Activated naive CD4-positive, alpha-beta T cell treated with anti-CD3 and anti-CD28 coated beads for 36 hours (primary cell): ENCODE measurements around the gene SPSB4. TPM values are rescaled to one million over a fixed set of nuclear protein-coding genes. Genes with fewer than 3 reads are reported as not detected.

ENCODE experiments used
- CTCF ChIA-PET: fragments of 350-600 bp; sonication (Branson Sonifier 250); formaldehyde crosslinking; loops from one replicate; lab custom pipeline; 2021; ENCODE audit warnings: antibody characterized with exemption; lab: Charles Lee
- DNase-seq: peaks from one replicate; pipeline ENCODE4 v3.0.0-alpha.2; 2020
- H3K27ac Mint-ChIP-seq: one replicate; pipeline ENCODE4 v1.8.0; 2021; ENCODE audit warnings: mild to moderate bottlenecking, mixed read lengths
- H3K27me3 Mint-ChIP-seq: one replicate; pipeline ENCODE4 v1.8.0; 2021; ENCODE audit warnings: low read depth, mixed read lengths
- H3K36me3 Mint-ChIP-seq: one replicate; pipeline ENCODE4 v1.8.0; 2021; ENCODE audit warnings: low read depth, mixed read lengths
- H3K4me1 Mint-ChIP-seq: one replicate; pipeline ENCODE4 v1.8.0; 2021; ENCODE audit warnings: low read depth, mixed read lengths
- H3K4me3 Mint-ChIP-seq: one replicate; pipeline ENCODE4 v1.8.0; 2021; ENCODE audit warnings: mild to moderate bottlenecking, moderate library complexity, mixed read lengths
- H3K9me3 Mint-ChIP-seq: one replicate; pipeline ENCODE4 v1.8.0; 2021; ENCODE audit warnings: mixed read lengths
- intact Hi-C: fragments of 100-400 bp; cut with micrococcal nuclease; formaldehyde crosslinking; loops from one replicate; pipeline ENCODE4 v1.15.1; 2023
- total RNA-seq, 2 experiments: library from RNA; stranded (reverse); gene quantifications; one replicate each; pipeline ENCODE4 v1.2.3, GENCODE V29; 2021

SPSB4 gene
- total RNA-seq, 2 experiments from 2014 or later, result not detected

GRCh38 chr3:141081141-141081795 lies 30.1 kb downstream of the SPSB4 start:
- CTCF ChIA-PET, result no interaction called here
- peaks cover 13% of the 10 kb centered on the region for H3K4me1 Mint-ChIP-seq
- no peaks in the 10 kb centered on the region for H3K36me3 Mint-ChIP-seq
- H3K27ac Mint-ChIP-seq, result no peak overlapping the region
- no peak for DNase-seq
- H3K27me3 Mint-ChIP-seq, result no peaks in the 10 kb centered on the region
- intact Hi-C loops, result no loop called here
- no peak overlapping the region for H3K4me3 Mint-ChIP-seq
- no peaks in the 10 kb centered on the region for H3K9me3 Mint-ChIP-seq

DNA sequence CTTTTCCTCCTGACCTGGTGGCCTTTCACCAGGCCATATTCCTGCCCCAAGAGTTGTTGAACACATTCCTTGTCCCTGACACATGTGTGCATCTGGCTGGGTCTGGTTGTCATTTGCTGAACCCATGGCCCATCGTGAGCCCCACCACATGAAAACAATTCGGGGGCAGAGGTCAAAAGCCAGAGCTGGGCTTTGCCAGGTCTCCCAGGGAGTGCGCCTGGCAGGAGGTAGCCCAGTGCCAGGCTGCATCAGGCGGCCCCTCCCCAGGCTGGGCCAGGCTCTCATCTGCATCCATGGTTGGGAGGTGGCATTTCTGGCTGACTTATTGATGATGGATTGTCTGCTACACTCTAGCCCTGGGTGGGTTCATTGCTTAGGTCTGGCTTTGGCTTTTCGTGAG lies 30.9 kb downstream of the SPSB4 start:
- no peaks in the 10 kb centered on the region for H3K27me3 Mint-ChIP-seq
- H3K4me3 Mint-ChIP-seq, result no peak overlapping the region
- no peaks in the 10 kb centered on the region for H3K9me3 Mint-ChIP-seq
- no peak overlapping the region for H3K27ac Mint-ChIP-seq
- peaks cover 5% of the 10 kb centered on the region for H3K4me1 Mint-ChIP-seq
- H3K36me3 Mint-ChIP-seq, result no peaks in the 10 kb centered on the region
- no peak for DNase-seq
- intact Hi-C loops, result no loop called here
- CTCF ChIA-PET, result no interaction called here

DNA sequence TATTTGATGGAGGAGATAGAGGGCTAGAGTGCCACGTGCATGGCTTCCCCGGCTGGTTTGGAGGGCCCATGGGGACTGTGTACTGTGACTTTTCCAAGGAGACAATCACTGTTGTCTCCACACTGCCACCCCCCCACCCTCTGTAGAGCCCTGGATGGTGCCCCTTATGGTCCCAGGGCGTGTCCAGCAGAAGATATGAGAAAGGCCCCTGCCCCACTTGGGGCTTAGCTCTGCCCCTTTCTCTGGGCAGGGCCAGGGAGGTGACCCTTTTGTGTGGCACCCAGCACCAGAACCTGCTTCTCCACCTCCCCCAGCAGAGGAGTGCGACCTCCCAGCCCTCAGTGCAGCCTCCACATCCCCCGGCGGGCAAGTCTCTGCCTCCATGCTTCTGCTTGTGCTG lies 32.1 kb downstream of the SPSB4 start:
- no peak overlapping the region for H3K4me3 Mint-ChIP-seq
- H3K9me3 Mint-ChIP-seq, result no peaks in the 10 kb centered on the region
- CTCF ChIA-PET, result no interaction called here
- intact Hi-C loops, result no loop called here
- H3K27ac Mint-ChIP-seq, result no peak overlapping the region
- H3K36me3 Mint-ChIP-seq, result no peaks in the 10 kb centered on the region
- no peak for DNase-seq
- H3K27me3 Mint-ChIP-seq, result no peaks in the 10 kb centered on the region
- no peaks in the 10 kb centered on the region for H3K4me1 Mint-ChIP-seq

DNA sequence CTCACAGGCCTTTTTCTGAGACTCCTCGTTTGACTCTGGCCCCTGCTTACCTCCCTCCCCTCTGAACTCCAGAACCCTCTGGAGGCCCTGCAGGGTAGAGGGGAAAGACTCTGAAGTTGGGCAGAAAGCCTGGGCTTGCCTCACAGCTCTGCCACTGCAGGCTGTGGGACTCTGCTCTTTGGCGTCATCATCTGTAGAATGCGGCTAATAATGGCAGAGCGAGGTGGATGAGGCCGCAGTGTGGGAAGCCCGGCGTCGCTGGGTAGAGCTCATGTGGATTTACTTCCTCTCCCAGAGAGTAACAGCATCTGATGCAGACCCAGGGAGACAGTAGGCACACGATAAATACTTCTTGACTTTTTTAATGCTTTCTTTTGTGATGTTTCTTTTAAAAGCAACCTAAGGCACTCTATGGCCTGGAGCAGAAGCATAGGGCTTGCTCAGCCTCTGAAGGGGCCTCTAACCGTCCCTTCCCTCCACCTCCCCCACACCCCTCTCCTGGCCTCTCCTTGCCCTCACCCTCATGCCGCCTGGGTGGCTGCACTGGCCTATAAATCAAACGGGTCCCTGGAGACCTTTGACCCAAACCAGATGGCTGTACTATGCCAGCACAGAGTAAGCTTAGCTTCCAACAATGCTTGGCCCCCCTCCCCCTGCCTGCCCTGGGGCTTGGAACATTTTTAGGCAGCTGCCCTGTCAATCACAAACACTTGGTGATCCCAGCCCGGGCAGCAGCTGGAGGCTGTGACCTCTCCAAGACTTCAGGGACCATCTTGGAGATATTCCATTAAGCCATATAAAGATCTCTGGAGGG lies 32.9 kb downstream of the SPSB4 start:
- no peaks in the 10 kb centered on the region for H3K4me1 Mint-ChIP-seq
- H3K27ac Mint-ChIP-seq, result no peak overlapping the region
- H3K27me3 Mint-ChIP-seq, result no peaks in the 10 kb centered on the region
- intact Hi-C loops, result no loop called here
- CTCF ChIA-PET, result no interaction called here
- no peaks in the 10 kb centered on the region for H3K9me3 Mint-ChIP-seq
- DNase-seq, result no peak
- no peaks in the 10 kb centered on the region for H3K36me3 Mint-ChIP-seq
- H3K4me3 Mint-ChIP-seq, result no peak overlapping the region

DNA sequence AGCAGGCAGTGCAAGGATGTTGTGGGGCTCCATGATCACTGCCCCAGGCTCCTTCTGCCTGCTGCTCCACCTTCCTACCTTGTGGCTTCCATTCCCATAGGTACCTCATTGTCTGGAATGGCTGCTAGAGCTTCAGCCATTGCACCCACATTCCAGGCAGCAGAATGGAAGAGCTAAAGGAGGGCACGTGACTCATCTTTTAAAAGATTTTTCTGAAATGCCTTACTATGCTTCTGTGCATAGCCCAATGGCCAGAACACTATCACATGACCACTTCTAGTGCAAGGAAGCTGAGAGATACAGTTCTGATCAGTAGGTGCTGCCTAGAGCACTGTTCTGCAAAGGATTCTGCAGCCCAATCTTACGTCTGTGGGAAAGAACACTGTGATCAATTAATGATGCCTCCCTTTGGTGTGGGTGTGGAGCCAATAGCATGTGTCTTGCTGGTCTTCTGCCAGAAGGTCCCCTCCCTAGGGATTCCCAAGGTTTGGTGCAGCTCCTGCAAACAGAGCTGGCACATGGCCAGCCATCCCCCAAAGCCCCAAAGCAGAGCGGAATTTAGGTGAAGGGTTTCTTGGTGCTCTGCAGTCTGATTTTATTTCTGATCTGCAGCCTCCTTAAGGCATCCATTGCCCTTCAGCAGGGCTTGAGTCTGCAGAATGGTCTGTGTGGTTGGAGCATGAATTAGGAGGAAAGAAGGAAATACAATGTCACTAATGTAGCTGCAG lies 34.4 kb downstream of the SPSB4 start:
- no peak overlapping the region for H3K4me3 Mint-ChIP-seq
- intact Hi-C loops, result no loop called here
- H3K36me3 Mint-ChIP-seq, result no peaks in the 10 kb centered on the region
- H3K27me3 Mint-ChIP-seq, result no peaks in the 10 kb centered on the region
- no peak for DNase-seq
- CTCF ChIA-PET, result interaction anchor here (1.4 kb wide), 1 partner anchor 8 kb away, joined by 3 read pairs; no protein-coding TSS in a partner anchor
- H3K4me1 Mint-ChIP-seq, result no peaks in the 10 kb centered on the region
- H3K9me3 Mint-ChIP-seq, result no peaks in the 10 kb centered on the region
- H3K27ac Mint-ChIP-seq, result no peak overlapping the region

DNA sequence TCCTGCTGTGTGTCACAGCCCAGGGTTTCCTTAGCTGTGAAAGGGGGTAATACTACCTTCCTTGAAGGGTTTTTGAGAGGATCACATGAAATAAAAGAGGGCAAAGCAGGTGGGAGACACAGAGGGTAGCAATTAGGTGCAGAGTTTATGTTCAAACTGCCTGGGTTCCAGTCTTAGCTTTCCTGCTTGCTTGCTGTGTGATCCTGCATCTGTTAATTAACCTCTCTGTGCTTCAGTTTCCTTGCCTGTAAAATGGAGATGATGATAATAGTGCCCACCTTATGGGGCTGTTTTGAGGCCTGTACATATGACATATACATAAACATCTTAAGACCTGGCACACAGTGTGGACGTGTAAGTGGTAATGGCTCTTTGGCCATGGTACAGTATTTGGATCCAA lies 35.0 kb downstream of the SPSB4 start:
- intact Hi-C loops, result no loop called here
- Mint-ChIP-seq H3K4me1 (no peaks in the 10 kb centered on the region), H3K27ac (no peak overlapping the region), H3K27me3 (no peaks in the 10 kb centered on the region), H3K4me3 (no peak overlapping the region), H3K9me3 (no peaks in the 10 kb centered on the region), H3K36me3 (no peaks in the 10 kb centered on the region)
- no peak for DNase-seq
- CTCF ChIA-PET, result interaction anchor here (0.9 to 1.4 kb wide), 2 partner anchors 9 to 17 kb away, joined by 3 read pairs; no protein-coding TSS in a partner anchor

GRCh38 chr3:141087076-141087777 lies 36.1 kb downstream of the SPSB4 start:
- no peak overlapping the region for H3K4me3 Mint-ChIP-seq
- CTCF ChIA-PET, result interaction anchor here (0.9 to 1.4 kb wide), 3 partner anchors 10 to 111 kb away, joined by 3 read pairs; no protein-coding TSS in a partner anchor
- H3K9me3 Mint-ChIP-seq, result no peaks in the 10 kb centered on the region
- H3K36me3 Mint-ChIP-seq, result no peaks in the 10 kb centered on the region
- no peaks in the 10 kb centered on the region for H3K4me1 Mint-ChIP-seq
- no peak for DNase-seq
- no peaks in the 10 kb centered on the region for H3K27me3 Mint-ChIP-seq
- intact Hi-C loops, result no loop called here
- no peak overlapping the region for H3K27ac Mint-ChIP-seq

DNA sequence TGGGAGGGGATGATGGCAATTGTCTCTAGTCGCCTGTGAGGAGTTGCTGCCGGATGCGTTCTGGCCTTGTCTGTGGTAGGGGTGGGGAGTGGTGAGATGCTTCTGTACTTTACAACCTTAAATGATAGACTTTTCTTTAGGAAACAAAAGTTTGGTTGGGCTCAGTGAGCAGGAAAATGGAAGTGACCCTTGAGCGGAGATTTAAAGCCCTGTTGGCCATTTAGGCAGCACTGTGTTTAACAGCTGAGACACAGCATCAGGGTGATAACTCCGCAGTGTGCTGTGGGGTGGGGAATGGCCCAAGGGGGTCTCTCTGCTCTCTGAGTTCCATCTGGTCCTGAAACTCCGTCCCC lies 36.6 kb downstream of the SPSB4 start:
- intact Hi-C loops, result no loop called here
- H3K4me1 Mint-ChIP-seq, result no peaks in the 10 kb centered on the region
- CTCF ChIA-PET, result no interaction called here
- no peak overlapping the region for H3K4me3 Mint-ChIP-seq
- no peaks in the 10 kb centered on the region for H3K36me3 Mint-ChIP-seq
- no peaks in the 10 kb centered on the region for H3K27me3 Mint-ChIP-seq
- no peak overlapping the region for H3K27ac Mint-ChIP-seq
- H3K9me3 Mint-ChIP-seq, result no peaks in the 10 kb centered on the region
- no peak for DNase-seq

- intact Hi-C loops, result no loop called here
- no peaks in the 10 kb centered on the region for H3K9me3 Mint-ChIP-seq
- no peak overlapping the region for H3K27ac Mint-ChIP-seq
- no peaks in the 10 kb centered on the region for H3K27me3 Mint-ChIP-seq
- no peak for DNase-seq
- H3K4me3 Mint-ChIP-seq, result no peak overlapping the region
- H3K36me3 Mint-ChIP-seq, result no peaks in the 10 kb centered on the region
- no peaks in the 10 kb centered on the region for H3K4me1 Mint-ChIP-seq
- CTCF ChIA-PET, result no interaction called here
Measured at GRCh38 chr3:141089339-141090152, 38.4 kb downstream of the SPSB4 start.

GRCh38 chr3:141091426-141091825 lies 40.3 kb downstream of the SPSB4 start:
- intact Hi-C loops, result no loop called here
- H3K4me1 Mint-ChIP-seq, result no peaks in the 10 kb centered on the region
- no peak overlapping the region for H3K27ac Mint-ChIP-seq
- no peak for DNase-seq
- H3K9me3 Mint-ChIP-seq, result no peaks in the 10 kb centered on the region
- CTCF ChIA-PET, result no interaction called here
- H3K4me3 Mint-ChIP-seq, result no peak overlapping the region
- H3K27me3 Mint-ChIP-seq, result no peaks in the 10 kb centered on the region
- no peaks in the 10 kb centered on the region for H3K36me3 Mint-ChIP-seq

DNA sequence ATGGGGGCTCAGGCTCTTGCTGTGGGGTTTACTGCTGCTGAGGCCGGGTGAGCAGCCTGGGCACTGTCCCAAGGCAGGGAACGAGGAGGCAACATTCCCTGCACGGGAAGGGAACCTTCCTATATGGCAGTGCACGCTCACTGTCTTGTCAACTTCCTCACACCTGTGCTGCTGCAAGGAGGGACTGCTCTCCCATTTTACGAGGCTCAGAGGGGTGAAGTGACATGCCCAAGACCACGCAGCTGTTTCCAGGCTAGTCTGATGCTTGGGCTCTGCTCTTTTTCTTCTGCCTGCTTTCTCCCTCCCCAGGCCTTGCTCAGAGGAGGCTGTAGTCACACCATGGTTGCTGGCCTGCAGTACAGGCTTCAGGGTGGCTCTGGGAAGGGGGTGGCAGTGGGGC lies 41.5 kb downstream of the SPSB4 start:
- H3K27ac Mint-ChIP-seq, result no peak overlapping the region
- intact Hi-C loops, result no loop called here
- no peaks in the 10 kb centered on the region for H3K36me3 Mint-ChIP-seq
- H3K27me3 Mint-ChIP-seq, result no peaks in the 10 kb centered on the region
- CTCF ChIA-PET, result interaction anchor here (0.9 kb wide), 1 partner anchor 1044 kb away, joined by 3 read pairs; no protein-coding TSS in a partner anchor
- H3K9me3 Mint-ChIP-seq, result no peaks in the 10 kb centered on the region
- H3K4me3 Mint-ChIP-seq, result no peak overlapping the region
- H3K4me1 Mint-ChIP-seq, result no peaks in the 10 kb centered on the region
- no peak for DNase-seq
